ENCODE measurements around the gene COA1. TPM values are rescaled to one million over a fixed set of nuclear protein-coding genes. Genes with fewer than 3 reads are reported as not detected.

Gene COA1
- total RNA-seq, 4 donors from 2014 or later = 25.9 to 36.0 (median 31.1) TPM

GRCh38 chr7:43749383-43749940, 20.1 kb upstream of the COA1 start:
- no peak for DNase-seq (ENCODE audit: low spot score in 2 of 2)
- intact Hi-C loops (cut with DNase I; ENCODE audit: low total_unique reads) = no loop called here
- H3K4me3 ChIP-seq (ENCODE audit: low read depth, poor library complexity, severe bottlenecking) = no peak overlapping the region
- WGBS, 2 donors = 57 to 64% methylated on average over 3 to 4 of the region's 5 CpGs
- TF ChIP-seq CTCF (IDR thresholded peaks at IDR 0.05) = no peak
- no peak for TF ChIP-seq POLR2A (IDR thresholded peaks at IDR 0.05)

- no peak for TF ChIP-seq CTCF (IDR thresholded peaks at IDR 0.05)
- TF ChIP-seq POLR2A (IDR thresholded peaks at IDR 0.05) = no peak
- no peak overlapping the region for H3K4me3 ChIP-seq (ENCODE audit: low read depth, poor library complexity, severe bottlenecking)
- DNase-seq (ENCODE audit: low spot score in 2 of 2) = no peak
- intact Hi-C loops (cut with DNase I; ENCODE audit: low total_unique reads) = no loop called here
- WGBS, 2 donors = 90 to 93% methylated on average over 9 of the region's 9 CpGs
Observed at GRCh38 chr7:43747328-43748105, 18.2 kb upstream of the COA1 start.

- intact Hi-C loops (cut with DNase I; ENCODE audit: low total_unique reads) = no loop called here
- no peak for DNase-seq (ENCODE audit: low spot score in 2 of 2)
- H3K4me3 ChIP-seq (ENCODE audit: low read depth, poor library complexity, severe bottlenecking) = no peak overlapping the region
- TF ChIP-seq POLR2A (IDR thresholded peaks at IDR 0.05) = no peak
- TF ChIP-seq CTCF (IDR thresholded peaks at IDR 0.05) = no peak
Observed at GRCh38 chr7:43742692-43743091, 13.4 kb upstream of the COA1 start.

- intact Hi-C loops (cut with DNase I; ENCODE audit: low total_unique reads) = no loop called here
- TF ChIP-seq POLR2A (IDR thresholded peaks at IDR 0.05) = no peak
- no peak for TF ChIP-seq CTCF (IDR thresholded peaks at IDR 0.05)
- DNase-seq (ENCODE audit: low spot score in 2 of 2) = no peak
- H3K4me3 ChIP-seq (ENCODE audit: low read depth, poor library complexity, severe bottlenecking) = no peak overlapping the region
- WGBS, 2 donors = 89 to 90% methylated on average over 6 of the region's 6 CpGs
Observed at GRCh38 chr7:43737467-43738127, 8.3 kb upstream of the COA1 start.

- DNase-seq (ENCODE audit: low spot score in 2 of 2) = no peak
- WGBS, 2 donors = 53 to 65% methylated on average over 2 of the region's 2 CpGs
- intact Hi-C loops (cut with DNase I; ENCODE audit: low total_unique reads) = no loop called here
- no peak overlapping the region for H3K4me3 ChIP-seq (ENCODE audit: low read depth, poor library complexity, severe bottlenecking)
- TF ChIP-seq POLR2A (IDR thresholded peaks at IDR 0.05) = no peak
- no peak for TF ChIP-seq CTCF (IDR thresholded peaks at IDR 0.05)
Observed at GRCh38 chr7:43735802-43736603, 6.7 kb upstream of the COA1 start.

All from lower leg skin (tissue), 4 donors.